Osteoblast (primary cell): ENCODE results near the gene GSDME. TPM values are rescaled to one million over a fixed set of nuclear protein-coding genes. Genes with fewer than 3 reads are reported as not detected.

Experiments
- DNase-seq: peaks from one replicate; pipeline ENCODE4 v3.0.0; 2011; ENCODE audit warnings: low spot score, mixed read lengths; ENCODE audit not compliant: insufficient read length; ENCODE audit errors: missing footprints
- H2AFZ ChIP-seq: 2 replicates; pipeline ENCODE4 v1.6.0; 2011; ENCODE audit warnings: mild to moderate bottlenecking, low read length
- H3K27ac ChIP-seq: 2 replicates; pipeline ENCODE4 v1.5.1; 2011; ENCODE audit warnings: mild to moderate bottlenecking, low read depth, low read length, moderate library complexity
- H3K27me3 ChIP-seq: 2 replicates; pipeline ENCODE4 v1.6.0; 2012; ENCODE audit warnings: mild to moderate bottlenecking, control low read depth, inconsistent platforms, low read length, moderate library complexity; ENCODE audit not compliant: insufficient read depth
- H3K36me3 ChIP-seq: 2 replicates; pipeline ENCODE4 v1.5.1; 2011; ENCODE audit warnings: mild to moderate bottlenecking, low read length, control low read depth, moderate library complexity; ENCODE audit not compliant: insufficient read depth
- H3K4me1 ChIP-seq: 2 replicates; pipeline ENCODE4 v1.5.1; 2011; ENCODE audit warnings: mild to moderate bottlenecking, low read length, control low read depth, moderate library complexity; ENCODE audit not compliant: insufficient read depth
- H3K4me2 ChIP-seq: 2 replicates; pipeline ENCODE4 v1.6.0; 2011; ENCODE audit warnings: mild to moderate bottlenecking, low read length; ENCODE audit not compliant: insufficient read depth
- H3K4me3 ChIP-seq: fragments of 200-600 bp; sonication (generic); 3 replicates; pipeline ENCODE4 v1.5.1; 2012; ENCODE audit warnings: mild to moderate bottlenecking, low read length, inconsistent platforms; ENCODE audit not compliant: insufficient read depth
- H3K79me2 ChIP-seq: 2 replicates; pipeline ENCODE4 v1.6.0; 2012; ENCODE audit warnings: mild to moderate bottlenecking, low read length, control low read depth, inconsistent platforms; ENCODE audit not compliant: insufficient read depth
- H3K9me3 ChIP-seq: 2 replicates; pipeline ENCODE4 v1.5.1; 2011; ENCODE audit warnings: low read depth, low read length, control low read depth
- H4K20me1 ChIP-seq: 2 replicates; pipeline ENCODE4 v1.6.0; 2012; ENCODE audit warnings: mild to moderate bottlenecking, low read length, control low read depth; ENCODE audit not compliant: insufficient read depth
- total RNA-seq: library from RNA; depleted of rRNA; stranded (reverse); fragments of >200 nt; gene quantifications from 2 replicates; pipeline ENCODE4 v1.2.3, GENCODE V29; 2012
- TF ChIP-seq, protein P1 (sequence below): IDR thresholded peaks from 2 replicates; pipeline ENCODE4 v1.5.1; 2011; ENCODE audit warnings: mild to moderate bottlenecking, low read depth, low read length, moderate library complexity; ENCODE audit errors: extremely low read depth

GSDME gene
- total RNA-seq, 1 donor = 42.3 TPM

DNA sequence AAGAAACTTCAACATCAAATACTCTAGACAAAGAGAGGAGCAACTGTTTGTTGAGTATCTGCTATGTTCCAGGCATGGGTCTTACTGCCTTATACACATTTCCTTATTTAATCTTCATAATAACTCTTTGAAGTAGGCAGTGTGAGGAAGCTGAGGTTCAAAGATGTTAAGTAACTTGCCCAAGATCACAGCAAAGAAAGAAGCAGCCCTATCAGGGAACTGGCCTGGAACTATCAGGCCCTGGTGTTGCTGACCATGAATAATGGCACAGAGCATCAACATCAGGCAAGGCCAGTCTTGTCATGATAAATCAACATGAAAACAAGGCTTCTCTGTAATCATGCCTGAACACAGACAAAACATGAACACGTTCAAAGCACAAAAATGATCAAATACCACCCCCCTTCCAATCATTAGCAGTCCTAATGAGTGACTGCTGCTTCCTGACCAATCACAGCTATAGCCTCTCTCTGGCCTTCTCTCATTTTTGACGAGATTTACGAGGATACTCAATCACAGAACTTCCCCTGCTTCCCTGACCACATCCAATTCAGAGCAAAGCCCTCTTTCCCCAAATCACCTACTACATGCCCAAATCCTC is 2.3 kb downstream of the GSDME start:
- Histone ChIP-seq H3K79me2 (peaks cover 7% of the 10 kb centered on the region), H3K27ac (no peak overlapping the region), H3K36me3 (no peaks in the 10 kb centered on the region), H3K9me3 (no peaks in the 10 kb centered on the region), H3K4me2 (no peak overlapping the region), H3K4me3 (no peak overlapping the region), H3K27me3 (no peaks in the 10 kb centered on the region), H3K4me1 (peaks cover 13% of the 10 kb centered on the region), H4K20me1 (no peaks in the 10 kb centered on the region), H2AFZ (no peak overlapping the region)
- DNase-seq = no peak
- TF ChIP-seq, protein P1, sequence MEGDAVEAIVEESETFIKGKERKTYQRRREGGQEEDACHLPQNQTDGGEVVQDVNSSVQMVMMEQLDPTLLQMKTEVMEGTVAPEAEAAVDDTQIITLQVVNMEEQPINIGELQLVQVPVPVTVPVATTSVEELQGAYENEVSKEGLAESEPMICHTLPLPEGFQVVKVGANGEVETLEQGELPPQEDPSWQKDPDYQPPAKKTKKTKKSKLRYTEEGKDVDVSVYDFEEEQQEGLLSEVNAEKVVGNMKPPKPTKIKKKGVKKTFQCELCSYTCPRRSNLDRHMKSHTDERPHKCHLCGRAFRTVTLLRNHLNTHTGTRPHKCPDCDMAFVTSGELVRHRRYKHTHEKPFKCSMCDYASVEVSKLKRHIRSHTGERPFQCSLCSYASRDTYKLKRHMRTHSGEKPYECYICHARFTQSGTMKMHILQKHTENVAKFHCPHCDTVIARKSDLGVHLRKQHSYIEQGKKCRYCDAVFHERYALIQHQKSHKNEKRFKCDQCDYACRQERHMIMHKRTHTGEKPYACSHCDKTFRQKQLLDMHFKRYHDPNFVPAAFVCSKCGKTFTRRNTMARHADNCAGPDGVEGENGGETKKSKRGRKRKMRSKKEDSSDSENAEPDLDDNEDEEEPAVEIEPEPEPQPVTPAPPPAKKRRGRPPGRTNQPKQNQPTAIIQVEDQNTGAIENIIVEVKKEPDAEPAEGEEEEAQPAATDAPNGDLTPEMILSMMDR = no peak

DNA sequence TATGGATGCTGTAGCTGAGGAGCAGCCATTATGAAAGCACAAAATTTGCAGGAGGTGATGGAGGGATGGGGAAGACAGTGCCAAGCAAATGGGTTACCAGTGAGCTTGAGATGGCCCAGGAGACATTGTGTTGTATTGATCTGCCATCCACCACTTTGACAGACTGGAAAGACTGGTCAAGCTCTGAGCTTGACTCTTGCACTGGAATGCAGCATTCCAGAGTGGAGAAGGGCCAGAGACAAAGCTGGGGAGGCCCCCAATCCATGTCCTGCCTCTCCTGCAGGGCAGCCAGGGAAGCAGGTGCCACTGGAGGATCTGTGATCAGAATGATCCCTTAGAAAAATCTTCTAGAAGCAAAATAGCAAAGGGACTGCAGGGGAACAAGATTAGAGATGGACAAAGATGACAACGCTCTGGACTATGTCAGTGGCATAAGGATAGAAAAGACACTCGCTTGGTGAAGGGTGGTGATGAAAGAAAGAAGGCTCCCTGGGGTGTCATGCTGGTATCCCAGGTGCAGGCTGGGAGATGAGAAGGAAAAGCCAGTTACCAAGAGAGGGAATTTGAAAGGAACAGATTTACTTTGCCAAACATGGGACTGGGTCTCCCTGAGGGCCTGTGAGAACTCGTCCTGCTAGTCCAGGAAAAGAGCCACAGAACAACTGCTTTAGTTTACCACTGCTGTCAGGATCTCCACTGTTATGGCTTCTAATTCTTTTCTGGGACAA is 5.0 kb downstream of the GSDME start:
- H2AFZ ChIP-seq = no peak overlapping the region
- TF ChIP-seq, protein P1 = no peak
- no peak overlapping the region for H3K4me3 ChIP-seq
- peaks cover 7% of the 10 kb centered on the region for H3K4me1 ChIP-seq
- DNase-seq = no peak
- H3K4me2 ChIP-seq = no peak overlapping the region
- H4K20me1 ChIP-seq = no peaks in the 10 kb centered on the region
- H3K36me3 ChIP-seq = no peaks in the 10 kb centered on the region
- no peaks in the 10 kb centered on the region for H3K9me3 ChIP-seq
- H3K79me2 ChIP-seq = peaks cover 7% of the 10 kb centered on the region
- no peaks in the 10 kb centered on the region for H3K27me3 ChIP-seq
- H3K27ac ChIP-seq = no peak overlapping the region

DNA sequence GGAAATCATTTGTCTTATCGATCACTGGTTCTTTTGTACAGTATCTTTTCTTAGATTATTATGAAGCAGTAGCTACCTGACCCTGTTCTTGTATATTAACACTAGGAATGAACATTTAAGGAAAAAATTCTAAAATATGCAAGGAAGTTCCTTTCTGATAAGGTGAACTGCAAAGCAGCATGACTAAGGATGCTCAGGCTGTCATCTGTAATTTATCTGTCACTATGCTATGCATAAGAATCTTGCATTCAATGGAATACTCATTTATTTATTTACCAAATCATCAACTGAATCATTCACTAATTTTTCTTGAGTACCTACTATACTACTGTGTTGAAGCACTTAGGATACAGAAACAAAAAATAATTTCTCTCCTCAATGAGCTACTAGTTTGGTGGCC is 5.8 kb downstream of the GSDME start:
- Histone ChIP-seq H3K27me3 (no peaks in the 10 kb centered on the region), H3K4me1 (peaks cover 5% of the 10 kb centered on the region), H3K27ac (no peak overlapping the region), H3K4me2 (no peak overlapping the region), H3K9me3 (no peaks in the 10 kb centered on the region), H3K4me3 (no peak overlapping the region), H4K20me1 (no peaks in the 10 kb centered on the region), H3K79me2 (peaks cover 7% of the 10 kb centered on the region), H2AFZ (no peak overlapping the region), H3K36me3 (no peaks in the 10 kb centered on the region)
- DNase-seq = no peak
- TF ChIP-seq, protein P1 = no peak

DNA sequence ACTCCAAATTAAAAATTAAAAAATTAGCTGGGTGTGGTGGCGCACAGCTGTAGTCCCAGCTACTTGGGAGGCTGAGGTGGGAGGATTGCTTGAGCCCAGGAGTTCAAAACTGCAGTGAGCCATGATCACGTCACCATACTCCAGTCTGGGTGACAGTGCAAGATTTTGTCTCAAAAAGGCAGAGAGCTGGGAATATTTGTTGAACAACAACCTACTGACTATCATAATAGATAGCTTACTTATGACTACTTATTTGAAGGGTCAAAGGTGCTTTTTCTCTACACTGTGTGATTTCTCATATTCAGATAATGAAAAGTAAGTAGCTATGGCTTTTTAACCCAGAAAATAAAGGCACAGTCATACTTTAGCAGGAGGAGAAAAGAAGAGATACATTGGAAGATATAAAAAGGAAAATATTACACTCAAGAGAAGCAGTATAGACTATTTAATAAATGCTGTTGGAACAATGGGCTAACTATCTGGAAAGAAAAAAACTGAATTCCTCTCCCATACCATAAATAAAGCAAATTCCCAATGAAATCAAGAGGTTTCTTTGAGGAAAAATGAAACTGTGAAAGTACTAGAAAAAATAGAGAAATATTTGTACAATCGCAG is 6.7 kb downstream of the GSDME start:
- no peaks in the 10 kb centered on the region for H3K36me3 ChIP-seq
- H3K4me2 ChIP-seq = no peak overlapping the region
- H3K9me3 ChIP-seq = no peaks in the 10 kb centered on the region
- H3K27me3 ChIP-seq = no peaks in the 10 kb centered on the region
- no peaks in the 10 kb centered on the region for H3K4me1 ChIP-seq
- peaks cover 7% of the 10 kb centered on the region for H3K79me2 ChIP-seq
- no peak overlapping the region for H3K4me3 ChIP-seq
- no peak overlapping the region for H3K27ac ChIP-seq
- TF ChIP-seq, protein P1 = no peak
- no peak for DNase-seq
- H4K20me1 ChIP-seq = no peaks in the 10 kb centered on the region
- H2AFZ ChIP-seq = no peak overlapping the region
